OCI-LY7 (cell line): ENCODE measurements around the gene ARHGAP9. TPM values are rescaled to one million over a fixed set of nuclear protein-coding genes. Genes with fewer than 3 reads are reported as not detected.

Experiments
- BruUV-seq: library from RNA; stranded (reverse); fragments of 400-500 nt; replicated peaks from 2 replicates; lab custom pipeline; 2021; lab: Mats Ljungman, UMichigan
- CTCF ChIA-PET: fragments of 300-600 bp; sonication (Branson Sonifier 250); formaldehyde crosslinking; loops from one replicate; lab custom pipeline; 2022; ENCODE audit warnings: antibody characterized with exemption; ENCODE audit not compliant: unreplicated experiment; lab: Charles Lee
- POLR2A ChIA-PET: fragments of 300-600 bp; sonication (Branson Sonifier 250); formaldehyde crosslinking; loops from one replicate; lab custom pipeline; 2022; ENCODE audit warnings: antibody characterized with exemption; lab: Charles Lee
- DNase-seq: peaks from one replicate; pipeline ENCODE4 v3.0.0-alpha.2; 2015; ENCODE audit warnings: low spot score
- H2AFZ ChIP-seq: fragments of 200-600 bp; sonication (generic), shearing (Covaris generic); 2 replicates; pipeline ENCODE4 v1.6.1; 2014; ENCODE audit warnings: mild to moderate bottlenecking, antibody characterized with exemption, low read length, moderate library complexity
- H3K27ac ChIP-seq: fragments of 200-600 bp; sonication (generic); 2 replicates; pipeline ENCODE4 v1.5.1; 2014; ENCODE audit warnings: mixed run types, low read depth, mild to moderate bottlenecking, moderate library complexity, low read length, inconsistent platforms; ENCODE audit not compliant: poor library complexity, severe bottlenecking
- H3K36me3 ChIP-seq: fragments of 200-600 bp; sonication (generic); 2 replicates; pipeline ENCODE4 v1.6.1; 2014; ENCODE audit warnings: mild to moderate bottlenecking, antibody characterized with exemption, low read length, moderate library complexity, mixed read lengths; ENCODE audit not compliant: insufficient read depth
- H3K4me1 ChIP-seq: fragments of 200-600 bp; sonication (generic); 2 replicates; pipeline ENCODE4 v1.5.1; 2014; ENCODE audit warnings: mild to moderate bottlenecking, low read length; ENCODE audit not compliant: insufficient read depth, poor library complexity, severe bottlenecking
- H3K4me2 ChIP-seq: fragments of 200-600 bp; sonication (generic); 2 replicates; pipeline ENCODE4 v1.6.1; 2014; ENCODE audit warnings: mild to moderate bottlenecking, low read length
- H3K4me3 ChIP-seq: fragments of 200-600 bp; sonication (generic); 2 replicates; pipeline ENCODE4 v1.5.1; 2014; ENCODE audit warnings: mild to moderate bottlenecking, low read depth, low read length; ENCODE audit not compliant: poor library complexity, severe bottlenecking
- H3K79me2 ChIP-seq: fragments of 200-600 bp; sonication (generic); 2 replicates; pipeline ENCODE4 v1.6.1; 2016; ENCODE audit warnings: low read depth, mild to moderate bottlenecking, low read length, moderate library complexity, mixed read lengths; ENCODE audit not compliant: insufficient read depth
- H3K9me2 ChIP-seq: fragments of 200-600 bp; sonication (generic); 2 replicates; pipeline ENCODE4 v1.6.1; 2016; ENCODE audit warnings: mild to moderate bottlenecking, low read length, mixed read lengths; ENCODE audit not compliant: insufficient read depth
- H3K9me3 ChIP-seq: fragments of 200-600 bp; sonication (generic); 2 replicates; pipeline ENCODE4 v1.6.1; 2014; ENCODE audit warnings: mild to moderate bottlenecking, mixed run types, low read length, mixed read lengths
- H4K20me1 ChIP-seq: fragments of 200-600 bp; sonication (generic); 2 replicates; pipeline ENCODE4 v1.6.1; 2014; ENCODE audit warnings: mild to moderate bottlenecking, antibody characterized with exemption, low read length, moderate library complexity, mixed read lengths; ENCODE audit not compliant: insufficient read depth
- CTCF ChIP-seq: fragments of 200-600 bp; sonication (generic); conservative IDR thresholded peaks from 2 replicates; pipeline ENCODE4 v1.5.1; 2014; ENCODE audit warnings: mild to moderate bottlenecking, antibody characterized with exemption, low read length, moderate library complexity, mixed read lengths
- EZH2phosphoT487 ChIP-seq: fragments of 200-600 bp; sonication (generic); IDR thresholded peaks from 2 replicates; pipeline ENCODE4 v1.6.1; 2018; ENCODE audit warnings: low read depth, borderline replicate concordance, mild to moderate bottlenecking, mixed run types, antibody characterized with exemption, low read length, moderate library complexity, mixed read lengths
- intact Hi-C: fragments of 100-400 bp; cut with micrococcal nuclease; formaldehyde crosslinking; loops from one replicate; pipeline ENCODE4 v1.10.0; 2022; ENCODE audit not compliant: unreplicated experiment
- total RNA-seq, 2 experiments: library from RNA; depleted of rRNA in 1 of 2; stranded (reverse); fragments of >200 nt in 1 of 2; shearing (Covaris generic) in 1 of 2; gene quantifications; 2 replicates each; pipeline ENCODE4 v1.2.3, GENCODE V29; 2014 to 2022

ARHGAP9 gene
- total RNA-seq, 2 experiments from 2014 or later = 66.2 to 111 TPM

GRCh38 chr12:57513266-57513665 is 33.6 kb upstream of the ARHGAP9 start:
- no TSS peak for BruUV-seq
- ChIA-PET CTCF (no interaction called here), POLR2A (interaction anchor here (0.6 to 1.3 kb wide), 3 partner anchors 11 to 851 kb away, joined by 3 to 10 read pairs (median 5); no protein-coding TSS in a partner anchor)
- intact Hi-C loops = no loop called here
- Histone ChIP-seq H3K4me1 (peaks cover 2% of the 10 kb centered on the region), H3K36me3 (peaks cover 95% of the 10 kb centered on the region), H3K27ac (no peak overlapping the region), H3K4me2 (no peak overlapping the region), H2AFZ (no peak overlapping the region), H3K4me3 (no peak overlapping the region), H3K79me2 (peaks cover 4% of the 10 kb centered on the region), H4K20me1 (no peaks in the 10 kb centered on the region), H3K9me2 (no peaks in the 10 kb centered on the region), H3K9me3 (no peaks in the 10 kb centered on the region)
- no peak for DNase-seq
- no peak for TF ChIP-seq EZH2phosphoT487

GRCh38 chr12:57512665-57513064 is 33.0 kb upstream of the ARHGAP9 start:
- intact Hi-C loops = no loop called here
- Histone ChIP-seq H4K20me1 (no peaks in the 10 kb centered on the region), H3K4me3 (no peak overlapping the region), H3K9me2 (no peaks in the 10 kb centered on the region), H3K79me2 (no peaks in the 10 kb centered on the region), H3K9me3 (no peaks in the 10 kb centered on the region), H3K36me3 (peaks cover 89% of the 10 kb centered on the region), H3K4me1 (no peaks in the 10 kb centered on the region), H3K27ac (no peak overlapping the region), H3K4me2 (no peak overlapping the region), H2AFZ (no peak overlapping the region)
- no peak for DNase-seq
- ChIA-PET POLR2A (interaction anchor here (0.6 to 1.3 kb wide), 3 partner anchors 13 to 850 kb away, joined by 3 to 10 read pairs (median 3); no protein-coding TSS in a partner anchor), CTCF (no interaction called here)
- TF ChIP-seq CTCF = no peak
- no peak for TF ChIP-seq EZH2phosphoT487
- no TSS peak for BruUV-seq

GRCh38 chr12:57511588-57512325 is 32.1 kb upstream of the ARHGAP9 start:
- ChIA-PET POLR2A (interaction anchor here (1.1 kb wide), 1 partner anchor 12 kb away, joined by 3 read pairs; no protein-coding TSS in a partner anchor), CTCF (no interaction called here)
- no peaks in the 10 kb centered on the region for H3K79me2 ChIP-seq
- DNase-seq = no peak
- H3K9me3 ChIP-seq = no peaks in the 10 kb centered on the region
- TF ChIP-seq CTCF (no peak), EZH2phosphoT487 (no peak)
- no peaks in the 10 kb centered on the region for H4K20me1 ChIP-seq
- intact Hi-C loops = no loop called here
- H2AFZ ChIP-seq = no peak overlapping the region
- peaks cover 80% of the 10 kb centered on the region for H3K36me3 ChIP-seq
- no peaks in the 10 kb centered on the region for H3K4me1 ChIP-seq
- no peak overlapping the region for H3K4me3 ChIP-seq
- H3K9me2 ChIP-seq = no peaks in the 10 kb centered on the region
- no peak overlapping the region for H3K4me2 ChIP-seq
- no peak overlapping the region for H3K27ac ChIP-seq
- no TSS peak for BruUV-seq
